ENCODE data around the gene IL32.

Gene IL32

DNA sequence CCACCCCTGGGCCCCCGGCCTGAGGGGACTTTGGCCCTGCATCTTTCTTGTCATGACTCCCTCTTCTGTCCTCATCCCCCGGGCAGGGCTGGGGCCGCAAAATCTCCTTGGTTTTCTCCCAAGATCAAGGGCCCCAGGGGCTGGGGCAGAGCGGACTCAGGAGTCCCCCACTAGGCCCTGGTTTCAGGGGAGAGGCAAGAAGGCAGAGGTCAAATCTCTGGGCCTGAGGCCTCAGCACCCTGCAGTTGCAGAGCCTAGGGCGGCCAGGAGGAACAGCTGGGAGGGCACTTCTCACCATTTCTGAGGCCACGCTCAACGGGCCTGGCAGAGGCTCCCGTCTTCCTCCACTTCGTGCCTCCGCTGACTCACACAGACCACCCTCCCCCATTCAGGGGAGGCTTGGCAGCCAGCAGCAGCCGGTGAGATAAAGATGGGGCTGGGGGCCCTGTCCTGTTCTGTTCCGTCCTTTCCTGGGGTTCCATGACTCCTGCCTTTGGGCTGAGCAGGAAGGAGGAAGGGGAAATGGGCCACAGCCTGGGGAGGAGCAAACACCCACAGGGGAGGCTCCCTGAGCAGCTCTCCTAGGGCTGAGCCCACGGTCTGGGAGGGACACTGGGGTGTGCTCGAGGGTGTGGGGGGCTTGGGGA, 21.3 kb downstream of the IL32 start:
- Histone ChIP-seq H3K9me3 (ENCODE audit: control insufficient read depth, insufficient read depth, low read length) (no peaks in the 10 kb centered on the region), H3K27ac (ENCODE audit: low read depth, low read length) (peak overlapping the region; percentile 40), H3K9ac (ENCODE audit: low read depth, low read length) (no peak overlapping the region), H3K36me3 (ENCODE audit: control insufficient read depth, insufficient read depth, low read length) (peaks cover 41% of the 10 kb centered on the region), H3K27me3 (ENCODE audit: control insufficient read depth, insufficient read depth, low read length) (no peaks in the 10 kb centered on the region), H3K4me3 (ENCODE audit: low read depth, low read length) (no peak overlapping the region), H3K4me1 (ENCODE audit: control insufficient read depth, insufficient read depth, low read length) (peaks cover 15% of the 10 kb centered on the region; the same call in 1 of the 2 replicates)

DNA sequence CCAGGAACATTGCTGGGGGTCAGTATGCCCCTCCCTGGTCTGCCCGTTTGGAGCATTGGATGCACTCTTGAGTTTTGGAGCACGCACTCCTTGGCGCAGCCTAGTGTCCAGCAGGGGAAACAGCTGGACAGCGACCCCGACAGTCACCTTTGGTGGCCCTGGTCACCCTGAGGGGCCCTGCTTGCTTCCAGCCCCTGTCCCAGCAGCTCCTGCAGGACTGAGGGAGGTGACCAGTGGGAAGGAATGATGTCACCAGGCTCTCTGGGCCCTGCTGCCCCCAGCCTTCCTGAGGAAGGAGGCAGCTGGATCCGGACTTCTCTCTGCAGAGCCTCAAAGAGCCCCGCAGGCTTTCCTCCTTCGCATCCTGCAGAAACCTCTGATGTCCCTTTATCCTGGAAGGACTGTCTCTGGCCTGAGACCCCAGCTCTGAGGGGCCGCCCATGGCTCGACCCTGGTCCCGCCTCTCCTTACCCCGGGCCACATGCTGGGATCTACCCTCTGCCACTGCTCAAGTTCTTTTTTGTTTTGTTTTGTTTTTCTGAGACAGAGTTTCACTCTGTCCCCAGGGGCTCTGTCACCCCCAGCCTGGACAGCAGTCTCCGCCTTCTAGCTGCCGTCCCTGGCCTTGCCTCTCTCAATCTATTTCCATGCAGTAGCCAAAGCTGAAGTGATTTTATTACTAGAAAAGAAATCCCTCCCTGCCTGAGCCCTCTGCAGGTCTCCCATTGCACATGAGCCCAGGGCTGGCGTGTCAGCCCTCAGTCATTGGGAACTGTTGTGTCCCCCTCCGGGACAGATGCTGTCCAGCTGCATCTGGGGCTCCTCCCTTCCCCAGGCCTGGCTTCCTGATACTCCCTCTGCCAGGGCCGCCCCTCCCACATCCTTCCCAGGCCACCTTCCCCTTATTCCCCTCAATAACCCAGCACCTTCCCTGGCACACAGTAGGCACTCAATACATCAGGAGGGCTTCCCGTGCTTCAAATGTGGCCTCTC, 22.1 kb downstream of the IL32 start:
- H3K4me1 ChIP-seq (ENCODE audit: control insufficient read depth, insufficient read depth, low read length) = peaks cover 15% of the 10 kb centered on the region; the same call in 1 of the 2 replicates
- H3K27ac ChIP-seq (ENCODE audit: low read depth, low read length) = peak overlapping the region; percentile 40

DNA sequence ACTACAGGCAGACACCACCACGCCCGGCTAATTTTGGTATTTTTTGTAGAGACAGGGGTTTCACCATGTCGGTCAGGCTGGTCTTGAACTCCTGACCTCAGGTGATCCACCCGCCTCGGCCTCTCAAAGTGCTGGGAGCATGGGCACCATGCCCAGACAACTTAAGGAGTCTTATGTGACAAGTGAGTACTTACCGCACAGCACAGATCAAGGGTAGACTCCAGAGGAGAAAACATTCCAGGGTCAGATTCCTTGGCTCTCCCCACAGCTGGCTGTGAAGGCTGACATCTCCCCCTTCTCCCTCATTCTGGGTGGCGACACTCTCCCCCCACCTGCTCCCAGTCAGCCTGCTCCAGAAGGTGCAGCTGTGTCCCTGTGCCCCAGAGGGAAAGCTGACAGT, 23.0 kb downstream of the IL32 start:
- peaks cover 15% of the 10 kb centered on the region; the same call in 1 of the 2 replicates for H3K4me1 ChIP-seq (ENCODE audit: control insufficient read depth, insufficient read depth, low read length)
- H3K9me3 ChIP-seq (ENCODE audit: control insufficient read depth, insufficient read depth, low read length) = no peaks in the 10 kb centered on the region
- H3K9ac ChIP-seq (ENCODE audit: low read depth, low read length) = no peak overlapping the region
- peaks cover 56% of the 10 kb centered on the region for H3K36me3 ChIP-seq (ENCODE audit: control insufficient read depth, insufficient read depth, low read length)
- H3K27me3 ChIP-seq (ENCODE audit: control insufficient read depth, insufficient read depth, low read length) = no peaks in the 10 kb centered on the region
- no peak overlapping the region for H3K4me3 ChIP-seq (ENCODE audit: low read depth, low read length)
- no peak overlapping the region for H3K27ac ChIP-seq (ENCODE audit: low read depth, low read length)

More for the DNA sequence above, 22.1 kb downstream of the IL32 start:
- Histone ChIP-seq H3K4me3 (ENCODE audit: low read depth, low read length) (no peak overlapping the region), H3K9ac (ENCODE audit: low read depth, low read length) (no peak overlapping the region), H3K27me3 (ENCODE audit: control insufficient read depth, insufficient read depth, low read length) (no peaks in the 10 kb centered on the region), H3K9me3 (ENCODE audit: control insufficient read depth, insufficient read depth, low read length) (no peaks in the 10 kb centered on the region), H3K36me3 (ENCODE audit: control insufficient read depth, insufficient read depth, low read length) (peaks cover 49% of the 10 kb centered on the region)

DNA sequence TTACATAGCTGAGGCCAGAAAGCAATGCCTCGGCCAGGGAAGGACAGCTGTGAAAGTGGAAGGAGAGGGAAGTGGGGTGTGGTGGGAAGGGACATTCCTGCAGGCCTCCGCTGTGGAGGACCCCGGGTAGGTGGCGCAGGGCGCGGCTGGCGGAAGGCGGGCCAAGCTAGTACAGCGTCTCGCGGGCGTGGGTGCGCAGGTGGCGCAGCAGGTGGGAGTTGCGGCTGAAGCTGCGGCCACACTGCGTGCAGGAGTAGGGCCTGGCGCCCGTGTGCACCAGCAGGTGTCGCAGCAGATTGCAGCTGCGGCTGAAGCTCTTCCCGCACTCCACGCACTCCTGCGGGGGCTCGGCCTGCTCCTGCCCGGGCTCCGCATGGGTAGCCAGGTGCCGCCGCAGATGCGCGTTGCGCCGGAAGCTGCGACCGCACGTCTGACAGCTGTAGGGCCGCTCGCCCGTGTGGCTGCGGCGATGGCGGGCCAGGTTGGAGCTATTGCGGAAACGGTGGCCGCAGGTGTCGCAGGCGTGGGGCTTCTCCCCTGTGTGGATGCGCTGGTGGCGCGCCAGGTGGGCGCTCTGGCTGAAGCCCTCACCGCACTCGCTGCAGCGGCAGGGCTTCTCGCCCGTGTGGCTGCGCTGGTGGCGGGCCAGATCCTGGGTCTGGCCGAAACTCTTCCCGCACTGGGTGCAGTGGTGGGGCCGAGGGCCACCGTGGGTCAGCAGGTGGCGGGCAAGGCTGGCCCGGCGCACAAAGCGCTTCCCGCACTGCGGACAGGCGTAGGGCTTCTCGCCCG, 23.7 kb downstream of the IL32 start:
- Histone ChIP-seq H3K9me3 (ENCODE audit: control insufficient read depth, insufficient read depth, low read length) (no peaks in the 10 kb centered on the region), H3K4me1 (ENCODE audit: control insufficient read depth, insufficient read depth, low read length) (peaks cover 15% of the 10 kb centered on the region; the same call in 1 of the 2 replicates), H3K27ac (ENCODE audit: low read depth, low read length) (no peak overlapping the region), H3K9ac (ENCODE audit: low read depth, low read length) (no peak overlapping the region), H3K27me3 (ENCODE audit: control insufficient read depth, insufficient read depth, low read length) (no peaks in the 10 kb centered on the region), H3K4me3 (ENCODE audit: low read depth, low read length) (no peak overlapping the region), H3K36me3 (ENCODE audit: control insufficient read depth, insufficient read depth, low read length) (peaks cover 59% of the 10 kb centered on the region)

DNA sequence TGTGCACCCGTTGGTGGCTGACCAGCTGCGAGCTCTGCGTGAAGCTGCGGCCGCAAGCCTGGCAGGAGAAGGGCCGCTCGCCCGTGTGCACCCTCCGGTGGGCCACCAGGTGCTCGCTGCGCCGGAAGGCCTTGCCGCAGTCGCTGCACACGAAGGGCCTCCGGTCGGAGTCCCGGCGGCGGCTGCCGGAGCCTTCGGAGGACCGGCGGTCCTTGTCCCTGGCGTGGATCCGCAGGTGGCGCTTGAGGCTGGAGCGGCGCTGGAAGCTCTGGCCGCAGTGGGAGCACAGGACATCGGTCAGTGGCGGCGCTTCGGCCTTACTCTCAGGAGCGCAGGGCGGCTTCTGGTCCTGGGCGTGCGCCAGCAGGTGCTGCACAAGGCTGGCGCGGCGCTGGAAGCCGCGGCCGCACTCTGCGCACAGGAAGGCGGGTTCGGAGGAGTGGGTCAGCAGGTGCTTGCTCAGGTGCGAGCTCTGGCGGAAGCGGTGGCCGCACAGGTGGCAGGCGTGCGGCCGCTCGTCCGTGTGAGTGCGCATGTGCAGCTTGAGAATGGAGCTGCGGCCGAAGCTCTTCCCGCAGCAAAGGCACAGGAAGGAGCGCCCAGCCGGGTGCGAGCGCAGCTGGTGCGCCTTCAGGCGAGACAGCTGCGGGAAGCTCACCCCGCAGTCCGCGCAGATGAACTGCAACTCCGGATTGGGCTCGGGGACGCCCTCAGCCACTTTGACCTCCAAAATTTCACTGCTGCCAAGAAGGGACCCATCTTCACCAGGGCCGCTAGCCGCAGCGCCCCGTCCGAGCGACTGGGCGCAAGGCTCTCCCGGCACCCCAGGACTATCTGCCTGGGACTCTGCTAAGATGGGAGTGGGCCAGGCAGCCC, 24.5 kb downstream of the IL32 start:
- no peaks in the 10 kb centered on the region for H3K9me3 ChIP-seq (ENCODE audit: control insufficient read depth, insufficient read depth, low read length)
- no peaks in the 10 kb centered on the region for H3K27me3 ChIP-seq (ENCODE audit: control insufficient read depth, insufficient read depth, low read length)
- H3K27ac ChIP-seq (ENCODE audit: low read depth, low read length) = no peak overlapping the region
- H3K9ac ChIP-seq (ENCODE audit: low read depth, low read length) = no peak overlapping the region
- H3K4me1 ChIP-seq (ENCODE audit: control insufficient read depth, insufficient read depth, low read length) = peaks cover 15% of the 10 kb centered on the region; the same call in 1 of the 2 replicates
- H3K4me3 ChIP-seq (ENCODE audit: low read depth, low read length) = no peak overlapping the region
- peaks cover 66% of the 10 kb centered on the region for H3K36me3 ChIP-seq (ENCODE audit: control insufficient read depth, insufficient read depth, low read length)

DNA sequence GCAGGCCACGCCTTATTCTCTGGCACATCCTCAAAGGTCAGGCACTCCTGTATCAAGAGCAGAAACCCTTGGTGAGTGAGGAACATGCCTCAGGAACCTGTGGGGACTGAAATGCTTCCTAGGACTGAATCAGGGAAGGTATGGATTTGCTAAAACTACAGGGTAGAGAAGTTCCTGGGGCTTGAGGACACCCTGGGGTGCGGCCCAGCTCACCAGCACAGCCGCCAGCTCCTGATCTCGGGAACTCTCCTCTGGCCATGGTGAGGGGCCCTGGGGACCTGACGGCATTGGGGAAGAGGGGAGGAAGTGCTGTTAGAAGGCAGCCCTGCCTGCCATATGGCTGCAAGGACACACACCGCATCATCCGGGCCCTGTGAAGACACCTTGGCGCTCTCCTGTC, 26.1 kb downstream of the IL32 start:
- Histone ChIP-seq H3K27me3 (ENCODE audit: control insufficient read depth, insufficient read depth, low read length) (no peaks in the 10 kb centered on the region), H3K27ac (ENCODE audit: low read depth, low read length) (no peak overlapping the region), H3K4me3 (ENCODE audit: low read depth, low read length) (no peak overlapping the region), H3K36me3 (ENCODE audit: control insufficient read depth, insufficient read depth, low read length) (peaks cover 73% of the 10 kb centered on the region), H3K9ac (ENCODE audit: low read depth, low read length) (no peak overlapping the region), H3K4me1 (ENCODE audit: control insufficient read depth, insufficient read depth, low read length) (peaks cover 21% of the 10 kb centered on the region; the same call in 1 of the 2 replicates), H3K9me3 (ENCODE audit: control insufficient read depth, insufficient read depth, low read length) (no peaks in the 10 kb centered on the region)

DNA sequence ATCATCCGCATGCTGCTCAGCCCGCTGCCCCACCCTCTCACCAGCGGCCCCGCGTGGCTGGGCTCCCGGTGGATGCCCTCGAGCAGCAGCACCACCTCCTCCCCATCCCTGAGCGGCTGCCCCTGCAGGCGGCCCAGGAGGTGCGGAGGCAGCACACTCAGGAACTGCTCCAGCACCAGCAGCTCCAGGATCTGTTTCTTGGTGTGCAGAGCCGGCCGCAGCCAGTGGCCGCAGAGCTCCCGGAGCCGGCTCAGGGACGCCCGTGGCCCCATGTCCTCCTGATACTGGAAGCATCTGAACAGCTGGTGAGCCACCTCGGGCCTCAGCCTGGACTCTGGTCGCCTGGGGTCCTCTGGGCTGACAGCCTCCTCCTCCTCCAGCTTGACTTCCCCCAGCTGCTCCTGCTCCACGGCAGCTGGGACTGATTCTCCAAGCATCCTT, 27.1 kb downstream of the IL32 start:
- Histone ChIP-seq H3K36me3 (ENCODE audit: control insufficient read depth, insufficient read depth, low read length) (peaks cover 79% of the 10 kb centered on the region), H3K27me3 (ENCODE audit: control insufficient read depth, insufficient read depth, low read length) (no peaks in the 10 kb centered on the region), H3K4me3 (ENCODE audit: low read depth, low read length) (no peak overlapping the region), H3K27ac (ENCODE audit: low read depth, low read length) (no peak overlapping the region), H3K9ac (ENCODE audit: low read depth, low read length) (no peak overlapping the region), H3K4me1 (ENCODE audit: control insufficient read depth, insufficient read depth, low read length) (peaks cover 20% of the 10 kb centered on the region), H3K9me3 (ENCODE audit: control insufficient read depth, insufficient read depth, low read length) (no peaks in the 10 kb centered on the region)

DNA sequence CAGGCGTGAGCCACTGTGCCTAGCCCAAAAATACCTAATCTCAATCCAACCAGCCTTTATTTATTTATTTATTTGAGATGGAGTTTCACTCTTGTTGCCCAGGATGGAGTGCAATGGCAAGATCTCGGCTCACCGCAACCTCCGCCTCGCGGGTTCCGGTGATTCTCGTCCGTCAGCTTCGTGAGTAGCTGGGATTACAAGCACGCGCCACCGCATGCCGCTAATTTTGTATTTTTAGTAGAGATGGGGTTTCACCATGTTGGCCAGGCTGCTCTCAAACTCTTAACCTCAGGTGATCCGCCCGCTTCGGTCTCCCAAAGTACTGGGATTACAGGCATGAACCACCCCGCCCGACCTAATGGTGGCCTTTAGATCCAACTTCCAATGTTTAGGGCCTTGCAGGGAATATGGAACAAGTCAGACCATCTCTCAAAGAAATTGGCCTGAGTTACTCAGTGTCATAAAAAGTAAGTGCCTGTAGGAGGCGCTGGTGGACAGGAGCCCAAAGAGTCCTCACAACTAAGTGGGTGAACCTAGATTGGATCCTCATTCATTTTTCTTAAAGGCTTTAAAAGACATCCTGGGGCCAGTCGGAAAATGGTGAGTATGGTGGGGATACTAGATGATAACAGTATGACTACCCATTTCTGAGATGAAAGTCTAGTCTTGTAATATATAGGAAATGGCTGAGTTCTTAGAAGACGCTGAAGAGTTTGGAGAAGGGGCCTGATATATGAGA, 29.0 kb downstream of the IL32 start:
- no peak overlapping the region for H3K27ac ChIP-seq (ENCODE audit: low read depth, low read length)
- H3K4me3 ChIP-seq (ENCODE audit: low read depth, low read length) = no peak overlapping the region
- peaks cover 18% of the 10 kb centered on the region for H3K4me1 ChIP-seq (ENCODE audit: control insufficient read depth, insufficient read depth, low read length)
- H3K36me3 ChIP-seq (ENCODE audit: control insufficient read depth, insufficient read depth, low read length) = peaks cover 60% of the 10 kb centered on the region
- H3K27me3 ChIP-seq (ENCODE audit: control insufficient read depth, insufficient read depth, low read length) = no peaks in the 10 kb centered on the region
- H3K9ac ChIP-seq (ENCODE audit: low read depth, low read length) = no peak overlapping the region
- H3K9me3 ChIP-seq (ENCODE audit: control insufficient read depth, insufficient read depth, low read length) = no peaks in the 10 kb centered on the region

DNA sequence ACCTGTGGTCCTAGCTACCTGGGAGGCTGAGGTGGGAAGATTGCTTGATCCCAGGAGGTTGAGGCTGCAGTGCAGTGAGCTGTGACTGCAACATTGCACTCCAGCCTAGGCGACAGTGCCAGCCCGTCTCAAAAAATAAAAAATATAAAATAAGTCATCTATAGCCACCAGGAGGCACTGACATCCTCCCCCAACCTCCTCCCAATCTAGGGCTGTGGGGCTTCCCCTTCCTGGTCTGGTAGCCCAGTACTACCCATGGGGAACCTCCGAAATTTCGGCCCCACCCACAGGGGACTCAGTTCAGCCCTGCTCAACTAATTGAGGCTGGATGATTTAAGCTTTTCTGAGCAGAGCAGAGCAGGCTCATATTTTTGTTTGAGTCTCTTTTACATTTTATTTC, 30.4 kb downstream of the IL32 start:
- H3K36me3 ChIP-seq (ENCODE audit: control insufficient read depth, insufficient read depth, low read length) = peaks cover 47% of the 10 kb centered on the region
- H3K4me1 ChIP-seq (ENCODE audit: control insufficient read depth, insufficient read depth, low read length) = peaks cover 26% of the 10 kb centered on the region
- H3K4me3 ChIP-seq (ENCODE audit: low read depth, low read length) = no peak overlapping the region
- no peak overlapping the region for H3K9ac ChIP-seq (ENCODE audit: low read depth, low read length)
- no peaks in the 10 kb centered on the region for H3K9me3 ChIP-seq (ENCODE audit: control insufficient read depth, insufficient read depth, low read length)
- H3K27me3 ChIP-seq (ENCODE audit: control insufficient read depth, insufficient read depth, low read length) = no peaks in the 10 kb centered on the region
- peak overlapping the region; percentile 41 for H3K27ac ChIP-seq (ENCODE audit: low read depth, low read length)
